Measurements from ENCODE around the gene GANAB.

Gene GANAB

DNA sequence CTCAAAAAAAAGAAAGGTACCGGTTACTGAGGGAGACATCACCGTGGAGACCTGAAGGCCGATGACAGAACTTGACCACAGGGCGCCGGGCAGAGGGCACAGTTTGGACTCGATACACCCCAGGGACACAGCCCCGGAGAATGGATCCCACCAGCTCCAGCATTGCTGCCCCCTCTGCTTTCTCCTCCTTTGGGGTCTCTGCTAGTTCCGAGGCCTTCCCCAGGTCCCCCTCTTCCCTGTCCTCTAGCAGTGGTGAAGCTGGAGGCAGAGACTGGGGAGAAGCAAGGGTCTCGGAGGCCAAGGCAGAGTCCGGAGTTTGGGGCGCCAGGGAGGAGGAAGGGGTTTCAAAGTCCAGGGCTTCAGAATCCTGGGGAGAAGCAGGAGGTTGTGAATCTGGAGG is 67.9 kb downstream of the GANAB start:
- H3K4me3 ChIP-seq (ENCODE audit: low read depth, low read length), result no peak overlapping the region
- TF ChIP-seq, protein P1, sequence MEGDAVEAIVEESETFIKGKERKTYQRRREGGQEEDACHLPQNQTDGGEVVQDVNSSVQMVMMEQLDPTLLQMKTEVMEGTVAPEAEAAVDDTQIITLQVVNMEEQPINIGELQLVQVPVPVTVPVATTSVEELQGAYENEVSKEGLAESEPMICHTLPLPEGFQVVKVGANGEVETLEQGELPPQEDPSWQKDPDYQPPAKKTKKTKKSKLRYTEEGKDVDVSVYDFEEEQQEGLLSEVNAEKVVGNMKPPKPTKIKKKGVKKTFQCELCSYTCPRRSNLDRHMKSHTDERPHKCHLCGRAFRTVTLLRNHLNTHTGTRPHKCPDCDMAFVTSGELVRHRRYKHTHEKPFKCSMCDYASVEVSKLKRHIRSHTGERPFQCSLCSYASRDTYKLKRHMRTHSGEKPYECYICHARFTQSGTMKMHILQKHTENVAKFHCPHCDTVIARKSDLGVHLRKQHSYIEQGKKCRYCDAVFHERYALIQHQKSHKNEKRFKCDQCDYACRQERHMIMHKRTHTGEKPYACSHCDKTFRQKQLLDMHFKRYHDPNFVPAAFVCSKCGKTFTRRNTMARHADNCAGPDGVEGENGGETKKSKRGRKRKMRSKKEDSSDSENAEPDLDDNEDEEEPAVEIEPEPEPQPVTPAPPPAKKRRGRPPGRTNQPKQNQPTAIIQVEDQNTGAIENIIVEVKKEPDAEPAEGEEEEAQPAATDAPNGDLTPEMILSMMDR (IDR thresholded peaks at IDR 0.05; ENCODE audit: control insufficient read depth, extremely low read depth, insufficient read depth), result no peak
- no peak for DNase-seq (ENCODE audit: low read depth)

DNA sequence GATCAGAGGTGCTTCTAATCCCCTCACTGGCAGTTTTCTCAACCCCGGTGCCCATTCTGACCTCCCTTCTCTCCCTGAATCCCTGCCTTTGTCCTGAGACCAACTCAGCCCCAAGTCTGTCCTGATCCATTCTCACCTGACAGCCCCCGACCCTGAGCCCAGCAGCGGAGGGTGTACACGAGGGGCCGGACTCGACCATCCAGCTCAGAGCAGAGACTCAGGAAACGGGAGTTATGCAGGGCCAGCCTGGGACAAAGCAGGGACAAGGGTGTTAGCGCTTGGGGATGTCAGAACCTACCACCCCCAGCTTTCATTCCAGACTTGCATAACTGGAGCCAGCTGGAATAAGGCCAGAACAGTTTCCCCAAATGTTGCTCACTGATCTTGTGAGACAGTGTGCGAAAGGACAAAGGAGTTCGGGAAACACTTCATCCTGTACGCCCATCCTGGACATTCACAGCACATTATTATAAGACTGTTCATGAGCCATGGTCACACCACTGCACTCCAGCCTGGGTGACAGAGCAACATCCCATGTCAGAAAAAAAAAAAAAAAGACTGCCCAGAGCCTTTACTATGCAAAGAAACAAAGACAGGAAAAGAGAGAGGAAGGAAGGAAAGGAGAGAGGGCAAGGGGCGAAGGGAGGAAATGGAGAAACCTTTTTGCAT is 69.2 kb downstream of the GANAB start:
- no peak for DNase-seq (ENCODE audit: low read depth)

DNA sequence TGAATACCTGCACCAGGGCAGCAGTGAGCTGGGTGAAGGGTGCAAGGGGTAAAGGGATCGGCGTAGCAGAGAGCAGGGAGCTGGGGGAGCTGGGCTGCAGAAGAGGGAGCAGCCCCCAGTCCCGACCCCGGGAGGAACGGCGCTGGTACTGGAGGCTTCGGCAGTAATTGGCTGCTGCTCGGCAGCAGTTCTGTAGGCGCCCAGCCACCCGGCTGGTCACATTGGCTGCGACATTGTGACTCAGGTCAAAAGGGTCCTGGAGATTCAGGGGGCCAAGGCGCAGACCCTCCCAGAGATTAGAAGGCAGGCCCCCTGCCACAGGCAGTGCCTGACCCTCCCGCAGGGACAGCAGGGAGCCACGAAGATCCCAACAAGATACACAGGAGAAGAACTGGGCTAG is 70.6 kb downstream of the GANAB start:
- DNase-seq (ENCODE audit: low read depth), result no peak
- TF ChIP-seq, protein P1 (IDR thresholded peaks at IDR 0.05; ENCODE audit: control insufficient read depth, extremely low read depth, insufficient read depth), result no peak
- H3K4me3 ChIP-seq (ENCODE audit: low read depth, low read length), result no peak overlapping the region

More for the DNA sequence above, 69.2 kb downstream of the GANAB start:
- H3K4me3 ChIP-seq (ENCODE audit: low read depth, low read length), result no peak overlapping the region
- TF ChIP-seq, protein P1 (IDR thresholded peaks at IDR 0.05; ENCODE audit: control insufficient read depth, extremely low read depth, insufficient read depth), result no peak

DNA sequence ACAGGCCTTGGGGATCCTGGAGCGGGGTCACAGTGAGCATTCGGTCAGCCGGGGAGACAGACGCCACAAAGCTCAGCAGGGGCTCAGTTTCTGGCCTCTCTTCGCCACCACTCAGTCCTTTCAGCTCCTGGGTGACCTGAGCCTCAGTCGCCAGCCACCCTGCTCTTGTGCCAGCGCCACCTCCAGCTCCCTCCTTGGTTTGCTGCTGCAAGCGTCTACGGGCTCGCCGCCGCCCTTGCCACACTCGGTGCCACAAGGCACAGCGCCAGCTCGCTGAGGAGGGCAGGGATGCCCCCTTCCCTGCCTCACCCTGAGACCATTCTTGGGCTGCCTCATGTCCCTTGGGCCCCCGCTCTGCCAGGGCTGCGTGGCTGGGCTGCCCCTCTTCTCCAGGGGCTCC is 71.3 kb downstream of the GANAB start:
- H3K4me3 ChIP-seq (ENCODE audit: low read depth, low read length), result peak overlapping the region; percentile 82
- TF ChIP-seq, protein P1 (IDR thresholded peaks at IDR 0.05; ENCODE audit: control insufficient read depth, extremely low read depth, insufficient read depth), result no peak

More for the DNA sequence above, 71.3 kb downstream of the GANAB start:
- no peak for DNase-seq (ENCODE audit: low read depth)
